SH-SY5Y (cell line): ENCODE data around the gene PRCD.

Source experiments
- GATA2 ChIP-seq: IDR thresholded peaks from 2 replicates; pipeline ENCODE4 v1.6.1; 2011; ENCODE audit warnings: mild to moderate bottlenecking, low read depth, low read length
- GATA3 ChIP-seq: IDR thresholded peaks from 2 replicates; pipeline ENCODE4 v1.6.1; 2011; ENCODE audit warnings: low read depth, mild to moderate bottlenecking, low read length, moderate library complexity

- TF ChIP-seq GATA3 (no peak), GATA2 (no peak)
These were observed 38.0 kb upstream of the PRCD start for GRCh38 chr17:76501827-76502307.
